ENCODE data around the gene ZNF805. TPM values are rescaled to one million over a fixed set of nuclear protein-coding genes. Genes with fewer than 3 reads are reported as not detected.

The ZNF805 gene
- total and polyA plus RNA-seq, 2 of the 4 experiments (the other 2 are of a cell fraction), result 3.0 to 32.3 TPM

DNA sequence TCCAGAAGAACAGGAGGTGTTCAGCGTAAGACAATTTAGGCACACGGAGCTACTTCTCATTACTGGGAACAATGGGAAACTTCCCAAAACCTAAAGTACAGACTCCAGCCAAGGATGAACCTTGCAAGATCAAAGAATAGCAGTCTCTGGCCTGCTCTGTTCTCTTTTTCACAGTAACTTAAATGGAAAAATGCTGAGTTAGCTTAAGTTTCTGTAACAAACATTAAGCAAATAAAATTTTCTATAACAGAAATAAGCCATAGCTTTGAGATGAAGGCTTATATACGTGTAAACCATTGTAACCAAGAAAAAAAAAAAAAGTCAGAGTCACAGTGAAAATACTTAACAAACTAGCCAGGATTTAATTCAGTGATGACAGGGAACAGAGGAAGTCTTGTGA, 21.6 kb downstream of the ZNF805 start:
- in situ Hi-C loops (cut with MboI; ENCODE audit: low sequenced_read_pairs), result no loop called here
- dilution Hi-C loops (cut with HindIII; ENCODE audit: low sequenced_read_pairs, unreplicated experiment), result no loop called here

More for the DNA sequence above, 21.6 kb downstream of the ZNF805 start:
- Histone ChIP-seq H4K5ac (ENCODE audit: low read depth, low read length) (no peak overlapping the region), H3K4me2 (ENCODE audit: low read depth, low read length) (no peak overlapping the region), H2BK120ac (ENCODE audit: low read depth, low read length) (no peak overlapping the region), H2BK20ac (ENCODE audit: low read depth, low read length) (no peak overlapping the region), H2BK15ac (ENCODE audit: low read depth, low read length) (no peak overlapping the region), H3K4ac (ENCODE audit: low read depth, low read length) (no peak overlapping the region), H3K4me1 (ENCODE audit: control insufficient read depth, insufficient read depth, low read length) (no peaks in the 10 kb centered on the region), H3K23ac (ENCODE audit: low read depth, low read length) (no peak overlapping the region), H4K20me1 (ENCODE audit: insufficient read depth, low read length) (no peaks in the 10 kb centered on the region; the same call in 1 of the 2 replicates), H3K36me3 (ENCODE audit: control insufficient read depth, insufficient read depth, low read length) (peaks cover 2% of the 10 kb centered on the region), H3K9me1 (ENCODE audit: insufficient read depth, low read length) (no peaks in the 10 kb centered on the region), H2AK9ac (replicated peaks; ENCODE audit: low read depth, low read length, poor library complexity) (no peak overlapping the region), H2AK5ac (ENCODE audit: low read depth, low read length) (no peak overlapping the region), H3K18ac (ENCODE audit: low read depth, low read length) (no peak overlapping the region), H4K91ac (ENCODE audit: insufficient read depth, low read depth, low read length) (no peak overlapping the region), H4K8ac (ENCODE audit: low read depth in 2 of 2, low read length in 2 of 2) (no peak overlapping the region), H2AFZ (replicated peaks; ENCODE audit: low read length, poor library complexity) (no peak overlapping the region), H2BK5ac (ENCODE audit: low read depth, low read length, poor library complexity, severe bottlenecking) (no peak overlapping the region), H3K9me3 (ENCODE audit: control insufficient read depth, insufficient read depth, low read length) (no peaks in the 10 kb centered on the region), H3K27me3 (ENCODE audit: control insufficient read depth, insufficient read depth, low read length) (no peaks in the 10 kb centered on the region), H3K79me1 (ENCODE audit: low read depth in 1 of 2, low read length in 2 of 2) (peaks cover 13 to 19% of the 10 kb centered on the region in 2 experiments; a peak in 2 of 4 replicates), H3K27ac (ENCODE audit: insufficient read depth, low read length) (no peak overlapping the region), H3K4me3 (ENCODE audit: insufficient read depth, low read depth, low read length) (no peak overlapping the region), H3K14ac (replicated peaks; ENCODE audit: low read depth, low read length) (no peak overlapping the region), H3K9ac (ENCODE audit: low read depth, low read length) (no peak overlapping the region), H3K56ac (ENCODE audit: extremely low read depth, insufficient read depth, low read length) (no peak overlapping the region)
- DNase-seq (no peak), ATAC-seq (ENCODE audit: low read depth) (no peak)
- intact Hi-C loops (cut with micrococcal nuclease), result no loop called here
- no CpG with 5 or more reads among the region's 3 CpGs for WGBS, 2 experiments (ENCODE audit: extremely low coverage in 2 of 2, insufficient read length in 1 of 2)
- TF ChIP-seq MAFK (IDR thresholded peaks at IDR 0.05; ENCODE audit: low read depth, low read length), result peak; percentile 84
- TF ChIP-seq RFX5 (IDR thresholded peaks at IDR 0.05; ENCODE audit: low read depth, low read length), result no peak
- ChIA-PET POLR2A (ENCODE audit: unreplicated experiment) (interaction anchor here (0.6 kb wide), 1 partner anchor 50 kb away, joined by 3 read pairs; no protein-coding TSS in a partner anchor), CTCF (no interaction called here)
- no TSS peak for BruUV-seq (replicated peaks)
